NCI-H345 (cell line): ENCODE data around the gene MT1X.
"Not testable (repeated sequence)": the region's sequence is repeated elsewhere in the genome, so short reads cannot be mapped to it uniquely, and the experiment has no call there.

Source experiments
- DNase-seq: peaks from one replicate; lab custom pipeline; 2025; lab: John Stamatoyannopoulos, UW

Gene MT1X

DNA sequence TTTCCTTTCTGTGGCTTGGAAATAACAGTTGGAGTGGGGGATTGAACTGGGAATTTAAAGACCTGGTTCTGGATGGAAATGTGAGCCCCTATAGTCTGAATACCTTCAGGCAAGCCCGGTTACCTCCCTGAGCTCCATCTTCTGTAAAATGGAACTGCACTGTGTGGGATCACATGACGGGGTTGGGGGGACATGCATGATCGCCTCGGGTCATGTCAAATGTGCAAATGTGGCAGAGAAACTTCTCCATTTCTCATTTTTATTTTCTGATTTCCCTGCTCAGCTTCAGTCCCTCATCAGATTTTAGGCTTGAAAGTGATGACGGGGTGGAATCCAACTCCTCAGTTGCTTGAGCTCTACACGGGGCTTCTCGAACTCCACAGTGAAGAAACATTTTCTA, 29.1 kb upstream of the MT1X start:
- DNase-seq = no peak

DNA sequence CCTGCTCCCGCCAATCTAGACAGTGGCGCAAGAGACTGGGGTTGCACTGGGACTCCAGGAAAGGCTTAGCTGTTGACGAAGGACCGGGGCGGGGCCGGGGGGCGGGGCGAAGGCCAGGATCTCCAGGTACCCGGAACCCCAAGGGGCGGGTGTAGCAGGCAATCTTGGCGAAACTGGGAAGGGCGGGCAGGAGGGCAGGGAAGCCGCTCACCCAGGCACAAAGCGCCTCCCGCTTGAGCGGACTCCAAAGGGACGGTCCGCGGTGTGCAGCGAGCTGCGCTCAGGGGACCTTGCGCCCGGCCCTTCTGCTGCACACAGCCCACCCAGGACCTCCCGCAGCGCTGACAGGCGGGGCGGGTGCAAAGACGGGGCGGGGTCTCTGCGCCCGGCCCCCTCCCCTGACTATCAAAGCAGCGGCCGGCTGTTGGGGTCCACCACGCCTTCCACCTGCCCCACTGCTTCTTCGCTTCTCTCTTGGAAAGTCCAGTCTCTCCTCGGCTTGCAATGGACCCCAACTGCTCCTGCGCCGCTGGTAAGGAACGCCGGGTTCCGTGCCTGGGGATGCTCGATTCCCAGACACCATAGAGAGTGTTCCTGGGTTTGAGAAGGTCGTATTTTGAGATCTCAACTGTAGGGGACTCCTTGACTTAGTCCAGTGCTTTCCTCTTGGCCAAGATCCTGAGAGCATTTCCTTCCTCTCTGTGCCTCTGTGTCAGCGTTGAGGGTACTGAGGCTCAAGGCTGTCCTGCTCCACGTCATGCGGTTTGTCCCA, 24.5 kb upstream of the MT1X start, which contains the start of gene MT1F:
Gene MT1F, plus strand, starts transcription at position 405 of the 772 bp plus-strand sequence. Its CDS starts 100 bp downstream, at position 505.
- peak; percentile 70 for DNase-seq

DNA sequence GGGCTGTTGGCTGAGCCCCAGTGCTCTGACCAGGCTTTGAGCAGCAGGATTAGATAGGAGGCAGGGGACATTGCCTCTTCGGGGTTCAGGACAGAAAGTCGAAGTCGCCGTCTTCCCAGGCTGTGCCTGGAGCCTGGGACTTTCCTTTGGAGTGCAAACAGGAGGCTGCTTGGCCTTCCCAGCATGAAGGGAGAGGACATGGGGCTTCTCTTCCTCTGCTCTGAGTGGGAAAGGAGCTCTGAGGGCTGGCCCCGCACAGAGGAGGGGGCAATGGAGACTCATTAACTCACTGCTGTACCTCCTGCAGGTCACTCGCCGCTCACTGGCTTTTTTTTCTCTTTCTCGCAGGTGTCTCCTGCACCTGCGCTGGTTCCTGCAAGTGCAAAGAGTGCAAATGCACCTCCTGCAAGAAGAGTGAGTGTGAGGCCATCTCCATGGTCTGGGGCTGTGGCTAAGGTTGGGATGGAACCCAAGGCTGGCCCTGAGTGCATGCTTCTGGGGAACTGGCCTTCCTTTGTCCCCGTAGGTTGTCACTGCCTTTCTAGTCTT, 23.9 kb upstream of the MT1X start:
- no peak for DNase-seq

DNA sequence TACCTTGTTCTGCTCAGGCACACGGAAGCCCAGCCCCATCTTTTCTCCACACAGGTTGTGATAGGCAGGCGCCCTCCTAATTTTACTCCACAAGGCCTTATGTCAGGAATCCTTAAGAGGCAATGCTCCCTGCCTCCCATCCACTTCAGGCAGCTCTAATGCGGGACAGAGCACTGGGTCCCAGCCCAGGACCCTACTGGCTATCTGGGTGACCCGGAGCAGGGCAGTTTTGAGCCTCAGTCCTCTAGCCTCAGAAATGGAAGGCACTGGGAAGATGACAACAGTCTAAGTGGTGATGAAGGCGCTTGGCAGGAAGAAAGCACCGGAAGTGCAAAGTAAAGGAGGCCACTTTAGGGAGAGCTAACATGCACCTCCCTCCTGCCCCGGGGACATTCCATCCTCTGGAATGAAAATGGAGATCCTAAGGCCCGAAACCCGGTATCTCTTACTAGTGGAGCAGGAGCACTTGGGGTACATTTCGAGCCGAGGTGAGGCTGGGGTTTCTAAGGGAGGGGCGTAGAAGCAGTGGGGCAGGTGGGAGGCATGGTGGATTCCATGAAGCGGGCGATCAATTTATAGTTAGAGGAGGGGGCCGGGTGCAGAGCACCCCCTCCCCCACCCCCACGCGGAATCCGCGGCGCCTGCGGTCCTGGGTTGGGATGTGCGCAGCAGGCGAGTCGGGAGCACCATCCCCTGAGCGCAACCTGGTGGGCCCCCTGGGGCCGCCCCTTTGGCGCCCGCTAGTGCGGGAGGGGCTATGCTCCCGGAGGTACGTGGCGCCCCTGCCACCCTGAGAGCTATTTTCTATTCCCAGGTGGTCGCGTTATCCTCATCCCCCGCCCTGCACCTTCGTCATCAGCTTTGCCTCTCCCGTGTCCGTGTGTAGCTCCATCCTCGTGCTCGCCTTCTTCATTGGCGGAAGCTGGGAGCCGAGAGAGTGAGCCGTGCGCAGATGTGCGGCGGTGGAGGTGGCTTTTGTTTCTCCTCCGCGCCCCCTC, 19.6 kb upstream of the MT1X start:
- no peak for DNase-seq

DNA sequence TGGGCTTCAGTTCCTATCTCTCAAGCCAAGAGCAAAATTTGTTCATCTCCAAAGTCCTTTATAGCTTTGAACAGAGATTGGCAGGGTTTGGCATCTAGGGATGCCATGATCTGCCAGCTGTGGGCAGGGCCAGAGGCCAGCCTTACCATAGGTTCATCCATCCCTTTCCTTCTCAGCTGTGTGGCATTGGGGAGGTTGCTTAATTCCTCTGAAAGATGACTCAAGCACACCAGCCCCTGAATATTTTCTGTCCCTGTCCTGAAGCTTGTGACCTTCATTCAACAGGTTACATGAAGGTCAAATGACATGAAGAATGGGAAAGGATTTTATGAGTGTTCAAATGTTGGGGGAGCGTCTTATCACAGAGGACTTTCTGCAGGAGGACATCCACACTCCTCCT, 17.8 kb upstream of the MT1X start:
- DNase-seq = no peak

DNA sequence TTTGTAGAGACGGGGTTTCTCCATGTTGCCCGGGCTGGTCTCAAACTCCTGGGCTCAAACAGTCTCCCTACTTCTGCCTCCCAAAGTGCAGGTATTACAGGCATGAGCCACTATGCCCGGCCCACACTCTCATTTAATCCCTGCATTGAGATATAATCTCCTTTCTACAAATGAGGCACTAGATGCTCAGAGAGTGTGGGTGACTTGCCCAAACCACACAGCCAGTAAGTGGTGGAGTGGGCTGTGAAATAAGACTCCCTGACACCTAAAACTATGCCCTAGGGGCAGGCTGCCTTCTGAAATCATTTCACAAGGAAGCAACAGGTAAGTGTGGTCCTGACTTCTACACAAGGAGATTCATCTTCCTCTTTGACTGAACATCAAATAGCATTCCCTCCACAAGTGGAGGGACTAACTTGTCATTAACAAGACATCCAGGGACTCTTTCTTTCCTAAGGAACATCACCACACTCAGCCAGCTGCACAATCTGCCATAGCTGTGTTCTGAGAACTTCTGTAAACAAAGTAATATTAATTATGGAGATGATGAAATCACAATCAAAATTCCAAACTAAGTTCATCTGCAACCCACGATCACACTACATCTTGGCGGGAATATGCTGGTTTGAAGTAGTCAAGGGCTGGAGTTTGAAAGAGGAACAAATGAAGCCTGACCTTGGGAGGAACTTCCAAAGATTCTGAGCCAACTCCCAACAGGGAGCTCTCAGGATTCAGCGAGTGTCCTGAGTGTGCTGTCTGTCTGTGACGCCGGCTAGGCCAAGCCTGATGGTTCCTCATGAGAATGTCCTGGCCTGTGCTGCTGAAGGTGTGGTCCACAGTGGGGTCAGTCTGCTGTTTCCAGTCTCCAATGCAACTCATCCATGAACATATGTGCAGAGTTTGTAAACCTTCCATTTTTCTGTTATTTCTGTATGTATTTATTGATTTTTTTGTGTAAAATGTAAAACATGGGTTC, 16.7 kb upstream of the MT1X start:
- not testable (repeated sequence) for DNase-seq

DNA sequence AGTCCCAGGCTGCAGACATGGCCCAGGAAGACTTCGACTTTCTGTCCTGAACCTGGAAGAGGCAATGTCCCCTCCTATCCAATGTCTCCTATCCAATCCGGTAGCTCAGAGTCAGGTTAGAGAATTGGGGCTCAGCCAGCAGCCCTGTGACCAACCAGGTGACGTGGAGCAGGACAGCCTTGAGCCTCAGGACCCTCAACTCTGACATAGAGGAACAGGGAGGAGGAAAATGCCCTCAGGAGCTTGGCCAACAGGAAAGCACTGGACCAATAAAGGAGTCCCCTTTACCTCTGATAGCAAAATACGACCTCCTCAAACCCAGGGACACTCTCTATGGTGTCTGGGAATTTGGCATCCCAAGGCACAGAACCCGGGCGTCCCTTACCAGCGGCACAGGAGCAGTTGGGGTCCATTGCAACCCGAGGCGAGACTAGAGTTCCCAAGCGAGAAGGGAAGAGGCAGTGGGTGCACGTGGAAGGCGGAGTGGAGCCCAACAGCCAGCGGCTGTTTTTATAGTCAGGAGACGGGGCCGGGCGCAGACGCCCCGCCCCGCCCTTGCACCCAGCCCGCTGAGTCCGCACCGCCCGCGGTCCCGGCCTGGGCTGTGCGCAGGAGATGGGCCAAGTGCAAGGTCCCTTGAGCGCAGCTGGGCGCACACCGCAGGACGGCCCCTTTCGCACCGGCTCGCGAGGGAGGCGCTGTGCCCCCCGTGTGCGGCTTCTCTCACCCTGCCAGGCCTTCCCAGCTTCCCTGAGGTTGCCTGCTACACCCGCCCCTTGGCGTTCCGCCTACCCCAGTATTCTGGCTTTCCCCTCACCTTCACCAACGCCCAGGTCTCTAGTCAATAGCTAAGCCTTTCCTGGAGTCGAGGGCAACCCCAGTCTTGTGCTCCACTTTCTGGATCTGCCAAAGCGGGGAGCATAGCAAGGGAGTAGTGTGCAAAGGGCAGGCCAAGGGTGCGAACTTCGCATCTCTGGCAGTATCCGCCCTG, 14.4 kb upstream of the MT1X start, which contains the start of gene MT1G:
Gene MT1G, minus strand, starts transcription at position 485 of the 991 bp plus-strand sequence. Its CDS starts 72 bp downstream, at position 413.
- DNase-seq = no peak

DNA sequence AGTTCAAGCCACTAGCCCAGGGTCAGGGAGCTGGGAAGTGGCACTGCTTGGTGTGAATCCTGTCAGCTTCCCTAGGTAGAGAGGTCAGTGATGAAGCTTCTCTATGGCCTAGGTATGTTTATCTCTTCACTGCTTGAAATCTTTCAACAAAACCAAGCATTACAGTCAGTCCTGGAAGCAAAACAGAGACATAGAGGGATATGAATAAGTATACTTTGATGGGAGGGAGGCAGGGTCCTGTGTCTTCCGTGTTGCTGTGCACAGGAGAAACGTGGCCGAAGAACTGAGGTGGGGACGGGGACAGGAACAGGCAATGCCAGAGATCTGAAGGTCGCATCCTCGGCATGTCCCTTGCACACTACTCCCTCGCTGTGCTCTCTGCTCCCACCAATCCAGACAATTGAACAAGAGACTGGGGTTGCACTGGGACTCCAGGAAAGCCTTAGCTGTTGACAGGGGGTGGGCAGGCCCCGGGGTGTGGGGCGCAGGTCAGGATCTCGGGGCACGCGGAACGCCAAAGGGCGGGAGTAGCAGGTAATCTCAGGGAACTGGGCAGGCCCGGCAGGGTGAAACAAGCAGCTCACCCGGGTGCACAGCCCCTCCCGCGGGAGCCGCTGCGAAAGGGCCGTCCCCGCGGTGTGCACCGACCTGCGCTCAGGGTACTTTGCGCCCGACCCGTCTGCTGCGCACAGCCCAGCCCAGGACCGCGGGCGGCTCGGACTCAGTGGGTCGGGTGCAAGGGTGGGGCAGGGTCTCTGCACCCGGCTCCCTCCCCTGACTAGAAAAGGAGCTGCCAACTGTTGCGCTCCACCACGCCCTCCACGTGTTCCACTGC, 13.0 kb upstream of the MT1X start, which contains the start of gene MT1H:
Gene MT1H, plus strand, starts transcription at position 810 of the 835 bp plus-strand sequence. CDS start 71 bp downstream, outside the sequence.
- no peak for DNase-seq

DNA sequence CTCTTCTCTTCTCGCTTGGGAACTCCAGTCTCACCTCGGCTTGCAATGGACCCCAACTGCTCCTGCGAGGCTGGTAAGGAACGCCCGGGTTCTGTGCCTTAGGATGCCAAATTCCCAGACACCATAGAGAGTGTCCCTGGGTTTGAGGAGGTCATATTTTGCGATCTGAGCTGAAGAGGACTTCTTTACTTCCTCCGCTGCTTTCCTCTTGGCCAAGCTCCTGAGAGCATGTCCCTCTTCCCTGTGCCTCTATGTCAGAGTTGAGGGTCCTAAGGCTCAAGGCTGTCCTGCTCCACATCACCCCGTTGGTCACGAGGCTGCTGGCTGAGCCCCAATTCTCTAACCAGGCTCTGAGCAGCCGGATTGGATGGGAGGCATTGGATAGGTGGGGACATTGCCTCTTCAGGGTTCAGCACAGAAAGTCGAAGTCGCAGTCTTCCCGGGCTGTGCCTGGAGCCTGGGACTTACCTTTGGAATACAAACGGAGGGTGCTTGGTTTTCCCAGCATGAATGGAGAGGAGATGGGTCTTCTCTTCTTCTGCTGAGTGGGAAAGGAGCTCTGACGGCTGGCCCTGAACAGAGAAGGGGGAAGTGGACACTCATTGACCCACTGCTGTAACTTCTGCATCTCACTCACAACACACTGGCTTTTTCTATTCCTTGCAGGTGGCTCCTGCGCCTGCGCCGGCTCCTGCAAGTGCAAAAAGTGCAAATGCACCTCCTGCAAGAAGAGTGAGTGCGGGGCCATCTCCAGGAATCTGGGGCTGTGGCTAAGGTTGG, 12.2 kb upstream of the MT1X start:
- no peak for DNase-seq

DNA sequence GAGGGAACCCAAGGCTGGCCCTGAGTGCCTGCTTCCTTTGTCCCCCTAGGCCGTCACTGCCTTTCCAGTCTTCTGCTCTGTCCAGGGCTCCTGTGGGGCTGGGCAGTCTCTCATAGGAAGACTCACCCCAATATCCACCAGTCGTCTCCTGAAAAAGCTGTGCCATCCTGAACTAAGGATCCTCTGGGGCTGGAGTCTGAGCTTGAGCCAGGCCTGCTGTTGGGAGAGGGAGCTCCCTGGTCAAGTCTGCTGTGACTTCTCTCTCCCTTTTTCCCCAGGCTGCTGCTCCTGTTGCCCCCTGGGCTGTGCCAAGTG, 11.7 kb upstream of the MT1X start:
- DNase-seq = no peak

DNA sequence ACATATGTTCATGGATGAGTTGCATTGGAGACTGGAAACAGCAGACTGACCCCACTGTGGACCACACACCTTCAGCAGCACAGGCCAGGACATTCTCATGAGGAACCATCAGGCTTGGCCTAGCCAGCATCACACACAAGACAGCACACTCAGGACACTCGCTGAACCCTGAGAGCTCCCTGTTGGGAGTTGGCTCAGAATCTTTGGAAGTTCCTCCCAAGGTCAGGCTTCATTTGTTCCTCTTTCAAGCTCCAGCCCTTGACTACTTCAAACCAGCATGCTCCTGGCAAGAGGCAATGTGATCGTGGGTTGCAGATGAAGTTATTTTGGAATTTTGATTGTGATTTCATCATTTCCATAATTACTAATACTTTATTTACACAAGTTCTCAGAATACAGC, 10.6 kb upstream of the MT1X start:
- DNase-seq = not testable (repeated sequence)

DNA sequence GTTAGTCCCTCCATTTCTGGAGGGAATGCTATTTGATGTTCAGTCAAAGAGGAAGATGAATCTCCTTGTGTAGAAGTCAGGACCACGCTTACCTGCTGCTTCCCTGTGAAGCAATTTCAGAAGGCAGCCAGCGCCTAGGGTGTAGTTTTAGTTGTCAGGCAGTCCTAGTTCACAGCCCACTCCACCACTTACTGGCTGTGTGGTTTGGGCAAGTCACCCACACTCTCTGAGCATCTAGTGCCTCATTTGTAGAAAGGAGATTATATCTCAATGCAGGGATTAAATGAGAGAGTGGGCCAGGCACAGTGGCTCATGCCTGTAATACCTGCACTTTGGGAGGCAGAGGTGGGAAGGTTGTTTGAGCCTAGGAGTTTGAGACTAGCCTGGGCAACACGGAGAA, 10.1 kb upstream of the MT1X start:
- DNase-seq = not testable (repeated sequence)

DNA sequence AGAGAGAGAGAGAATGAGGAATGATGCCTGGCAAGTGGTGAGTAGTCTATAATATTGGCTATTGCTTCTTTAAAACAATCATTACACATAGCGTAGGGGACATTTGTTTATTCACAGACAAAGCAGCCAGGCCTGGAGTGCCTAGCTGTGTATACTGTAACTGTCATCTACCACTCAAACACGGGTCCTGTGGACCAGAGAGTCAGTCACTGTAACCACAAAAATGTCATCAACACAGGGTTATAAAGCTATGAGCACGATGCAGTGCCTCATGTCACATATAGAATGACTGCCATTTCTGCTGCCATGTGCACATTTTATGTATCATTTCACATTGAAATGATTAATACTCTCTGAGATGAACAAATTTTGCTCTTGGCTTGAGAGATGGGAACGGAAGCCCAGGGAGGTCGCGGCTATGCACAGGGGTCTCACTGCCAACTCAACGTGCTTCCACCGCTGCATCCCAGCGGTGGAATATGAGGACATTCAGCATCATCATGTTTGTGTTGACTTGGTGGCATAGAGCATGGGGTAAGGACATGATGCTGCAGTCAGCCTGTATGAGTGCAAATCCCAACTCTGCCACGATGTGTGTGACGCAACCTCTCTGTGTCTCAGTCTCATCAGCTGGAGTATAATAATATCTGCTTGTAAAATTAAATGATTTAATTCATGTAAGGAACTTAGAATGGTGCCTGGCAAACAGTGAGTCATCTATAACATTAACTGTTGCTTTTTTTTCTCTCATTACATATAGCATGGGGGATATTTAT, 9.3 kb upstream of the MT1X start:
- DNase-seq = no peak

DNA sequence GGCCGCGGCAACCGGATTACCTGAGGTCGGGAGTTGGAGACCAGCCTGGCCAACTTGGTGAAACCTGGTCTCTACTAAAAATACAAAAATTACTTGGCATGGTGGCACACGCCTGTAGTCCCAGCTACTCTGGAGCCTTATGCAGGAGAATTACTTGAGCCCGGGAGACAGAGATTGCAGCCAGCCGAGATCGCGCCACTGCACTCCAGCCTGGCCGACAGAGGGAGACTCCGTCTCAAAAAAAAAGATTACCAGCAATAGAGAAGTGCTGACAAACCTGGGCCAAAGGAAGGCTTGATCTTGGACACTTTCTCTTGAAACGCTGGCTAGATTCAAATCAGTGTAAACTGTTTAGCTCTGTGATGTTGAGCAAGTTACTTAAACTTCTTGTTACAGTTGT, 8.3 kb upstream of the MT1X start:
- no peak for DNase-seq

DNA sequence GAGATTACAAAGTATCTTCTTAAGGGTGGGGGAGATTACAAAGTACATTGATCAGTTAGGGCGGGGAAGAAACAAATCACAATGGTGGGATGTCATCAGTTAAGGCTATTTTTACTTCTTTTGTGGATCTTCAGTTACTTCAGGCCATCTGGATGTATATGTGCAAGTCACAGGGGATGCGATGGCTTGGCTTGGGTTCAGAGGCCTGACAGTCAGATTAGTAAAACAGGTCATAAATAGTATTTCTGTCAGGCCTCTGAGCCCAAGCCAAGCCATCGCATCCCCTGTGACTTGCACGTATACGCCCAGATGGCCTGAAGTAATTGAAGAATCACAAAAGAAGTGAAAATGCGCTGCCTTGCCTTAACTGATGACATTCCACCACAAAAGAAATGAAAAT, 7.7 kb upstream of the MT1X start:
- DNase-seq = not testable (repeated sequence)

DNA sequence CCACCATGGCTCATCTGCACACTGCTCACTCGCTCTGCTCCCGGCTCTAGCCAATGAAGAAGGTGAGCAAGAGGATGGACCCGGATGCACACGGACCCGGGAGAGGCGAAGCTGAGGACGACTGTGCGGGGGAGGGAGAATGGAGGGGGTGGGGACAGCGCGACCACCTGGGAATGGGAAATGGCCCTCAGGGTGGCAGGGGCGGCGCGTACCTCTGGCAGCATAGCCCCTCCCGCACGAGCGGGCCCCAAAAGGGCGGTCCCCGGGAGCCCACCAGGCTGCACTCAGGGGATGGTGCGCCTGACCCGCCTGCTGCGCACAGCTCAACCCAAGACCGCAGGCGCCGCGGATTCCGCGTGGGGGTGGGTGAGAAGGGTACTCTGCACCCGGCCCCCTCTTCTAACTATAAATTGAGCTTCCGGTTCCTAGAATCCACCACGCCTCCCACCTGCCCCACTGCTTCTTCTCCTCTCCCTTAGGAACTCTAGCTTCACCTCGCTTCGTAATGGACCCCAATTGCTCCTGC, 6.5 kb upstream of the MT1X start:
- no peak for DNase-seq

DNA sequence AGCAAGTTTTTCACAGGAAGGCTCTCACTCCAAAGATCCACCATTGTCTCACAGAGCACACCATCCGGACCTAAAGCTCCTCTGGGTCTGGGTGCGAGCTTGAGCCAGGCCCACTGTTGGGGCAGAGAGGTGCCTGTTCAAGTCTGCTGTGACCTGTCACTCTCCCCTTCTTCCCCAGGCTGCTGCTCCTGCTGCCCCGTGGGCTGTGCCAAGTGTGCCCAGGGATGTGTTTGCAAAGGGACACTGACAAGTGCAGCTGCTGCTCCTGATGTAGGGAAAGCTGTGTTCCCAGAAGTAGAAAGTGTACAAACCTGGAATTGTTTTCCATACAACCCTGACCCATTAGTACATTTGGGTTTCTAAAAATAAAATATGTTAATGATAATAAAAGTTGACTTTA, 4.8 kb upstream of the MT1X start:
- no peak for DNase-seq
